Endothelial cell (in vitro differentiated cells): ENCODE measurements around the gene TRUB1. TPM values are rescaled to one million over a fixed set of nuclear protein-coding genes. Genes with fewer than 3 reads are reported as not detected.

Experiments
- DNase-seq: peaks from one replicate; pipeline ENCODE4 v3.0.0; 2021; ENCODE audit warnings: low spot score
- H3K27ac Mint-ChIP-seq: one replicate; pipeline ENCODE4 v1.8.0; 2021; ENCODE audit warnings: mixed read lengths, inconsistent platforms; ENCODE audit not compliant: unreplicated experiment
- H3K27me3 Mint-ChIP-seq: one replicate; pipeline ENCODE4 v1.8.0; 2021; ENCODE audit warnings: mild to moderate bottlenecking, moderate library complexity, mixed read lengths, inconsistent platforms; ENCODE audit not compliant: unreplicated experiment
- H3K36me3 Mint-ChIP-seq: one replicate; pipeline ENCODE4 v1.8.0; 2021; ENCODE audit warnings: mild to moderate bottlenecking, low read depth, mixed read lengths, inconsistent platforms; ENCODE audit not compliant: unreplicated experiment
- H3K4me1 Mint-ChIP-seq: one replicate; pipeline ENCODE4 v1.8.0; 2021; ENCODE audit warnings: mild to moderate bottlenecking, mixed read lengths, inconsistent platforms; ENCODE audit not compliant: unreplicated experiment
- H3K4me3 Mint-ChIP-seq: one replicate; pipeline ENCODE4 v1.8.0; 2021; ENCODE audit warnings: mild to moderate bottlenecking, mixed read lengths, inconsistent platforms; ENCODE audit not compliant: unreplicated experiment
- H3K9me3 Mint-ChIP-seq: one replicate; pipeline ENCODE4 v1.8.0; 2021; ENCODE audit warnings: mixed read lengths, inconsistent platforms; ENCODE audit not compliant: unreplicated experiment
- total RNA-seq: library from RNA; stranded (reverse); fragmentation: NEBNext Ultra II Directional; extraction: Animal tissue kit (Norgen Biotek cat#: 25700); gene quantifications from one replicate; pipeline ENCODE4 v1.2.1, GENCODE V29; 2021; ENCODE audit not compliant: unreplicated experiment
- TF ChIP-seq, protein P1 (sequence below): fragments of 200-600 bp; sonication (generic); IDR thresholded peaks from one replicate; pipeline ENCODE4 v1.5.0; 2021; ENCODE audit warnings: antibody characterized with exemption; ENCODE audit not compliant: unreplicated experiment

The TRUB1 gene
- total RNA-seq, 1 donor from 2014 or later, result 15.4 TPM

DNA sequence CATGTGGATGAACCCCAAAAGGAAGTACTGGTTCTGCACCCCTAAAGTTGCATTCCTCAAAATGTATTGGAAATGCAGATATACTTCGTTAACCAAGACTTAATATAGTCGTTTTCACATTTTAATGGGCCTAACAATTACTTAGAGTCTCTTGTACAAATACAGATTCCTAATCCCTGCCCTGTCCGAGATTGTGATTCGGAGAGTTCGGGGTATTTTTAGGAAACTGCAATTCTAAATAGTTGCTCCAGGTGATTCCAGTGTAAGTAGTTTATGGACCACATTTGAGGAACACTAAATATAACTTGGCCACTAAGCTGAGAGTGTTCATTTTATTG is 830 bp downstream of the TRUB1 start:
- TF ChIP-seq, protein P1, sequence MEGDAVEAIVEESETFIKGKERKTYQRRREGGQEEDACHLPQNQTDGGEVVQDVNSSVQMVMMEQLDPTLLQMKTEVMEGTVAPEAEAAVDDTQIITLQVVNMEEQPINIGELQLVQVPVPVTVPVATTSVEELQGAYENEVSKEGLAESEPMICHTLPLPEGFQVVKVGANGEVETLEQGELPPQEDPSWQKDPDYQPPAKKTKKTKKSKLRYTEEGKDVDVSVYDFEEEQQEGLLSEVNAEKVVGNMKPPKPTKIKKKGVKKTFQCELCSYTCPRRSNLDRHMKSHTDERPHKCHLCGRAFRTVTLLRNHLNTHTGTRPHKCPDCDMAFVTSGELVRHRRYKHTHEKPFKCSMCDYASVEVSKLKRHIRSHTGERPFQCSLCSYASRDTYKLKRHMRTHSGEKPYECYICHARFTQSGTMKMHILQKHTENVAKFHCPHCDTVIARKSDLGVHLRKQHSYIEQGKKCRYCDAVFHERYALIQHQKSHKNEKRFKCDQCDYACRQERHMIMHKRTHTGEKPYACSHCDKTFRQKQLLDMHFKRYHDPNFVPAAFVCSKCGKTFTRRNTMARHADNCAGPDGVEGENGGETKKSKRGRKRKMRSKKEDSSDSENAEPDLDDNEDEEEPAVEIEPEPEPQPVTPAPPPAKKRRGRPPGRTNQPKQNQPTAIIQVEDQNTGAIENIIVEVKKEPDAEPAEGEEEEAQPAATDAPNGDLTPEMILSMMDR, result no peak
- H3K9me3 Mint-ChIP-seq, result no peaks in the 10 kb centered on the region
- H3K4me3 Mint-ChIP-seq, result peak overlapping the region; percentile 98
- peaks cover 25% of the 10 kb centered on the region for H3K4me1 Mint-ChIP-seq
- no peak for DNase-seq
- no peaks in the 10 kb centered on the region for H3K27me3 Mint-ChIP-seq
- H3K27ac Mint-ChIP-seq, result peak overlapping the region; percentile 92
- H3K36me3 Mint-ChIP-seq, result peaks cover 4% of the 10 kb centered on the region

DNA sequence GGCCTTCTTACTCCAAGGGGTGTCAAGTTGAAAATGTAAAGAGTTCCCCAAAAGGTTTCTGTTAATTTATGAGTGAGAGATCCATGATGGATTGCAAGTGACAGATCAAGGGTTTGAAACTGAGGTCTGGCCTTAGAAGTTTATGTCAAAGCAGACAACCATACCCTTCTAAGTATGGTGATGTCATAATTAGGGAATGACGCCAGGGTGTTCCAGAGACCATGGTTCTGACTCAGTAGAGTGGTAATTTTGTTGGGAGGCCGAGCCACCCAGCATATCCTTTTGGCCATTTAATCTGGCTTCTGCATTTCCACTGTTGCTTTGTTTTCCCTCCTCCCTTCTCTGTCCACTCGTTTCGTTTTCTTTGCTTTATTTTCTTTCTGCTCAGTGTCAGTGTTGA is 2.7 kb downstream of the TRUB1 start:
- peak overlapping the region; percentile 17 for H3K27ac Mint-ChIP-seq
- H3K4me3 Mint-ChIP-seq, result no peak overlapping the region
- peaks cover 25% of the 10 kb centered on the region for H3K4me1 Mint-ChIP-seq
- no peaks in the 10 kb centered on the region for H3K27me3 Mint-ChIP-seq
- DNase-seq, result no peak
- TF ChIP-seq, protein P1, result no peak
- no peaks in the 10 kb centered on the region for H3K9me3 Mint-ChIP-seq
- peaks cover 8% of the 10 kb centered on the region for H3K36me3 Mint-ChIP-seq

DNA sequence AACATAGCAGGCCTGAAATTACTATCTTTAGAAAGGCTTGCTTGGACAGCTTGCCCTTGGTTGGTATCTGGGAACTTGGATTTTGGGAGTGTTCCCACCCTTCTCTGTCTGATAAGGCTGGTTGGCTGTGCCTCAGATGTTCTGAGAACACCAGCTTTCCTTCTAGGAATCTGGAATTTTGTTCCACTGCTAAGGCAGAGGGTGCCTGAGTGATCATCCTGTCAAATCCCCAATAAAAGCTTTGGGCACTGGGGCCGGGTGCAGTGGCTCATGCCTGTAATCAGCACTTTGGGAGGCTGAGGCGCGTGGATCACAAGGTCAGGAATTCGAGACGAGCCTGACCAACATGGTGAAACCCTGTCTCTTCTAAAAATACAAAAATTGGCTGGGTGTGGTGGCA is 5.0 kb downstream of the TRUB1 start:
- no peak overlapping the region for H3K4me3 Mint-ChIP-seq
- TF ChIP-seq, protein P1, result no peak
- peaks cover 25% of the 10 kb centered on the region for H3K4me1 Mint-ChIP-seq
- DNase-seq, result no peak
- peaks cover 8% of the 10 kb centered on the region for H3K36me3 Mint-ChIP-seq
- H3K27me3 Mint-ChIP-seq, result no peaks in the 10 kb centered on the region
- H3K9me3 Mint-ChIP-seq, result no peaks in the 10 kb centered on the region
- H3K27ac Mint-ChIP-seq, result no peak overlapping the region

DNA sequence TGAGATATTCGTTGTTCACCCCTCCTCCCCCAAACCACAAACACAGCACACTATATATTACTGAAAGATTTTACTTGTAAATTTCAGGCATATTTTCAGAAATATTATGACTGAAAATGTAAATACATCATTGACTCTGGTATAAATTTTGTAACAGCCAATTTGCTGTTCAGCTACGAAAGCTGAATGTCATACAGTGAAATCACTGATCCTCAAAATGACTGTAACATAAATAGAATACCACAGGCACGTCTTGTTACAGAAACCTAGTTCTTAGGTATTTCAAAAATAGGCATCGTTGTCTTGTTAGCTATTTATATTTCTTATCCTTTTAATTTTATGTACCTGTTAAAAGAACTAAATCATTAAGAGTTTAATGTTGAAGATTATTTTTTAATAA is 15.1 kb downstream of the TRUB1 start:
- Mint-ChIP-seq H3K4me3 (no peak overlapping the region), H3K27me3 (no peaks in the 10 kb centered on the region), H3K4me1 (peaks cover 15% of the 10 kb centered on the region), H3K27ac (no peak overlapping the region), H3K9me3 (no peaks in the 10 kb centered on the region), H3K36me3 (no peaks in the 10 kb centered on the region)
- TF ChIP-seq, protein P1, result no peak
- DNase-seq, result no peak

DNA sequence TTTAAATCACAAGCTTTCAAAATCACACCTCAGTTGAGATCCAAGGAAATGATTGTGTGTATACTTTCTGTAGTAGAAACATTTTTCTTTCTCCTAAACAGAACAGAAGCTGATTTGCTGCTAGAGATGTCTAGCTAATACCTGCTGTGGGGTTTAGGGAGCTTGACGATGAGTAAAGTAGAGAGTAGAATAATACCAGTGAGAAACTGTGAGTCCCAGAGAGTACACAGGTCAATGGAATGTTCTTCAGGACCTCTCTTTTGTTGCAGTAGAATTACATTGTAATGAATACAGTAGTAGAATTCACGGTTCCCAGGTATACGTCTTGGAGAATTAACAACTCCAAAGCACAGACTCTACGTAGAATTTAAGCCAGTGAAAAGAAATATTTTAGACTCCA is 18.0 kb downstream of the TRUB1 start:
- Mint-ChIP-seq H3K27ac (no peak overlapping the region), H3K9me3 (no peaks in the 10 kb centered on the region), H3K4me1 (peaks cover 17% of the 10 kb centered on the region), H3K36me3 (no peaks in the 10 kb centered on the region), H3K4me3 (no peak overlapping the region), H3K27me3 (no peaks in the 10 kb centered on the region)
- no peak for DNase-seq
- TF ChIP-seq, protein P1, result no peak
